K562 (cell line): ENCODE data around the gene STRADB.

ENCODE experiments used
- FOXK1 ChIP-seq: sonication (generic); formaldehyde crosslinking; IDR thresholded peaks from 2 replicates; pipeline ENCODE4 v1.8.0; 2022; ENCODE audit warnings: missing genetic modification reagents, mild to moderate bottlenecking, borderline replicate concordance
- TCF3 ChIP-seq: sonication (generic); formaldehyde crosslinking; IDR thresholded peaks from 2 replicates; pipeline ENCODE4 v1.4.0; 2020; ENCODE audit warnings: mild to moderate bottlenecking, missing genetic modification reagents
- TF ChIP-seq, protein P1 (sequence below), 3 experiments: IDR thresholded peaks in 2 of 3; conservative IDR thresholded peaks in 1 of 3; 2 replicates each; pipeline ENCODE4 v1.5.1; 2011 to 2012; ENCODE audit warnings: low read length in 3 of 3, mild to moderate bottlenecking in 3 of 3, control low read depth in 2 of 3, improper control_type of control experiment in 1 of 3, inconsistent platforms in 1 of 3, low read depth in 1 of 3, mixed read lengths in 1 of 3, moderate library complexity in 1 of 3; ENCODE audit not compliant: insufficient read depth in 2 of 3
- TF ChIP-seq, protein P2 (sequence below): fragments of 450-650 bp; conservative IDR thresholded peaks from 2 replicates; pipeline ENCODE4 v1.6.1; 2016; ENCODE audit warnings: missing genetic modification characterization, low read depth, mild to moderate bottlenecking, missing compliant biosample characterization, moderate library complexity
- TF ChIP-seq, protein P3 (sequence below): fragments of 450-650 bp; IDR thresholded peaks from 2 replicates; pipeline ENCODE4 v1.6.1; 2016; ENCODE audit warnings: low read depth
- TF ChIP-seq, protein P4 (sequence below), 2 experiments: fragments of 150-350 bp in 1 of 2; IDR thresholded peaks; 2 replicates each; pipeline ENCODE4 v1.6.1; 2012 to 2016; ENCODE audit warnings: low read depth in 2 of 2, low read length in 2 of 2, mild to moderate bottlenecking in 1 of 2, moderate library complexity in 1 of 2

DNA sequence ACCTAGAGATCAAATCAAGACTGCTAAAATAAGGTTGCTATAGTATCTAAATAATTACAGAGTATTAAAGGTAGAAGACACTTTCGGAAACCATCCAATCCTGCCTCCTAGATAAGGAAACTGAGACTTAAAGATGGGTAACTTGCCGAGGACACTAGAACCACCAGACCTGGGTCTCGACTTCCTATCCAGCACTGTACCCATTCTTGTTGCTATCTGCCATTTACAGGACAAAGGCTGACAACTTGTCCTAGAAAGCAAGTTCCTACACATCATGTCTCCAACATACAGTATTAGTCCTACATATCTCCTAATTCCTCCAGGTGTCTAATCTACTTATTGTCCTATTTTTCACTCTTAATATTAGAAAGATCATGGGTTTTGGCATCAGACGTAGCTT lies 38.0 kb upstream of the STRADB start:
- TF ChIP-seq, protein P1, sequence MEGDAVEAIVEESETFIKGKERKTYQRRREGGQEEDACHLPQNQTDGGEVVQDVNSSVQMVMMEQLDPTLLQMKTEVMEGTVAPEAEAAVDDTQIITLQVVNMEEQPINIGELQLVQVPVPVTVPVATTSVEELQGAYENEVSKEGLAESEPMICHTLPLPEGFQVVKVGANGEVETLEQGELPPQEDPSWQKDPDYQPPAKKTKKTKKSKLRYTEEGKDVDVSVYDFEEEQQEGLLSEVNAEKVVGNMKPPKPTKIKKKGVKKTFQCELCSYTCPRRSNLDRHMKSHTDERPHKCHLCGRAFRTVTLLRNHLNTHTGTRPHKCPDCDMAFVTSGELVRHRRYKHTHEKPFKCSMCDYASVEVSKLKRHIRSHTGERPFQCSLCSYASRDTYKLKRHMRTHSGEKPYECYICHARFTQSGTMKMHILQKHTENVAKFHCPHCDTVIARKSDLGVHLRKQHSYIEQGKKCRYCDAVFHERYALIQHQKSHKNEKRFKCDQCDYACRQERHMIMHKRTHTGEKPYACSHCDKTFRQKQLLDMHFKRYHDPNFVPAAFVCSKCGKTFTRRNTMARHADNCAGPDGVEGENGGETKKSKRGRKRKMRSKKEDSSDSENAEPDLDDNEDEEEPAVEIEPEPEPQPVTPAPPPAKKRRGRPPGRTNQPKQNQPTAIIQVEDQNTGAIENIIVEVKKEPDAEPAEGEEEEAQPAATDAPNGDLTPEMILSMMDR (IDR thresholded peaks at IDR 0.05 in 2 of 3, conservative IDR thresholded peaks at IDR 0.05 in 1 of 3; ENCODE audit: insufficient read depth in 2 of 3, low read depth in 1 of 3, low read length in 3 of 3), result no peak
- TF ChIP-seq, protein P2, sequence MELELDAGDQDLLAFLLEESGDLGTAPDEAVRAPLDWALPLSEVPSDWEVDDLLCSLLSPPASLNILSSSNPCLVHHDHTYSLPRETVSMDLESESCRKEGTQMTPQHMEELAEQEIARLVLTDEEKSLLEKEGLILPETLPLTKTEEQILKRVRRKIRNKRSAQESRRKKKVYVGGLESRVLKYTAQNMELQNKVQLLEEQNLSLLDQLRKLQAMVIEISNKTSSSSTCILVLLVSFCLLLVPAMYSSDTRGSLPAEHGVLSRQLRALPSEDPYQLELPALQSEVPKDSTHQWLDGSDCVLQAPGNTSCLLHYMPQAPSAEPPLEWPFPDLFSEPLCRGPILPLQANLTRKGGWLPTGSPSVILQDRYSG (tag), result no peak
- TF ChIP-seq FOXK1 (no peak), TCF3 (no peak)
- TF ChIP-seq, protein P3, sequence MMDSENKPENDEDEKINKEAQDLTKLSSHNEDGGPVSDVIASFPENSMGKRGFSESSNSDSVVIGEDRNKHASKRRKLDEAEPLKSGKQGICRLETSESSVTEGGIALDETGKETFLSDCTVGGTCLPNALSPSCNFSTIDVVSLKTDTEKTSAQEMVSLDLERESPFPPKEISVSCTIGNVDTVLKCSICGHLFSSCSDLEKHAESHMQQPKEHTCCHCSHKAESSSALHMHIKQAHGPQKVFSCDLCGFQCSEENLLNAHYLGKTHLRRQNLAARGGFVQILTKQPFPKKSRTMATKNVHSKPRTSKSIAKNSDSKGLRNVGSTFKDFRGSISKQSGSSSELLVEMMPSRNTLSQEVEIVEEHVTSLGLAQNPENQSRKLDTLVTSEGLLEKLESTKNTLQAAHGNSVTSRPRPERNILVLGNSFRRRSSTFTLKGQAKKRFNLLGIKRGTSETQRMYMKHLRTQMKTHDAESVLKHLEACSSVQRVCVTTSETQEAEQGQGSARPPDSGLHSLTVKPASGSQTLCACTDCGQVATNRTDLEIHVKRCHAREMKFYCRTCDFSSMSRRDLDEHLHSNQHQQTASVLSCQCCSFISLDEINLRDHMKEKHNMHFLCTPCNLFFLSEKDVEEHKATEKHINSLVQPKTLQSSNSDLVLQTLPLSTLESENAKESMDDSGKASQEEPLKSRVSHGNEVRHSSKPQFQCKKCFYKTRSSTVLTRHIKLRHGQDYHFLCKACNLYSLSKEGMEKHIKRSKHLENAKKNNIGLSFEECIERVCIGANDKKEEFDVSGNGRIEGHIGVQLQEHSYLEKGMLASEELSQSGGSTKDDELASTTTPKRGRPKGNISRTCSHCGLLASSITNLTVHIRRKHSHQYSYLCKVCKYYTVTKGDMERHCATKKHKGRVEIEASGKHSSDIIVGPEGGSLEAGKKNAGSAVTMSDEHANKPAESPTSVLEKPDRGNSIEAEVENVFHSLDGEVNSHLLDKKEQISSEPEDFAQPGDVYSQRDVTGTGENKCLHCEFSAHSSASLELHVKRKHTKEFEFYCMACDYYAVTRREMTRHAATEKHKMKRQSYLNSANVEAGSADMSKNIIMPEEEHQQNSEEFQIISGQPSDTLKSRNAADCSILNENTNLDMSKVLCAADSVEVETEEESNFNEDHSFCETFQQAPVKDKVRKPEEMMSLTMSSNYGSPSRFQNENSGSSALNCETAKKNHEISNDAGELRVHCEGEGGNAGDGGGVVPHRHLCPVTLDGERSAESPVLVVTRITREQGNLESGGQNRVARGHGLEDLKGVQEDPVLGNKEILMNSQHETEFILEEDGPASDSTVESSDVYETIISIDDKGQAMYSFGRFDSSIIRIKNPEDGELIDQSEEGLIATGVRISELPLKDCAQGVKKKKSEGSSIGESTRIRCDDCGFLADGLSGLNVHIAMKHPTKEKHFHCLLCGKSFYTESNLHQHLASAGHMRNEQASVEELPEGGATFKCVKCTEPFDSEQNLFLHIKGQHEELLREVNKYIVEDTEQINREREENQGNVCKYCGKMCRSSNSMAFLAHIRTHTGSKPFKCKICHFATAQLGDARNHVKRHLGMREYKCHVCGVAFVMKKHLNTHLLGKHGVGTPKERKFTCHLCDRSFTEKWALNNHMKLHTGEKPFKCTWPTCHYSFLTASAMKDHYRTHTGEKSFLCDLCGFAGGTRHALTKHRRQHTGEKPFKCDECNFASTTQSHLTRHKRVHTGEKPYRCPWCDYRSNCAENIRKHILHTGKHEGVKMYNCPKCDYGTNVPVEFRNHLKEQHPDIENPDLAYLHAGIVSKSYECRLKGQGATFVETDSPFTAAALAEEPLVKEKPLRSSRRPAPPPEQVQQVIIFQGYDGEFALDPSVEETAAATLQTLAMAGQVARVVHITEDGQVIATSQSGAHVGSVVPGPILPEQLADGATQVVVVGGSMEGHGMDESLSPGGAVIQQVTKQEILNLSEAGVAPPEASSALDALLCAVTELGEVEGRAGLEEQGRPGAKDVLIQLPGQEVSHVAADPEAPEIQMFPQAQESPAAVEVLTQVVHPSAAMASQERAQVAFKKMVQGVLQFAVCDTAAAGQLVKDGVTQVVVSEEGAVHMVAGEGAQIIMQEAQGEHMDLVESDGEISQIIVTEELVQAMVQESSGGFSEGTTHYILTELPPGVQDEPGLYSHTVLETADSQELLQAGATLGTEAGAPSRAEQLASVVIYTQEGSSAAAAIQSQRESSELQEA, result no peak
- TF ChIP-seq, protein P4, sequence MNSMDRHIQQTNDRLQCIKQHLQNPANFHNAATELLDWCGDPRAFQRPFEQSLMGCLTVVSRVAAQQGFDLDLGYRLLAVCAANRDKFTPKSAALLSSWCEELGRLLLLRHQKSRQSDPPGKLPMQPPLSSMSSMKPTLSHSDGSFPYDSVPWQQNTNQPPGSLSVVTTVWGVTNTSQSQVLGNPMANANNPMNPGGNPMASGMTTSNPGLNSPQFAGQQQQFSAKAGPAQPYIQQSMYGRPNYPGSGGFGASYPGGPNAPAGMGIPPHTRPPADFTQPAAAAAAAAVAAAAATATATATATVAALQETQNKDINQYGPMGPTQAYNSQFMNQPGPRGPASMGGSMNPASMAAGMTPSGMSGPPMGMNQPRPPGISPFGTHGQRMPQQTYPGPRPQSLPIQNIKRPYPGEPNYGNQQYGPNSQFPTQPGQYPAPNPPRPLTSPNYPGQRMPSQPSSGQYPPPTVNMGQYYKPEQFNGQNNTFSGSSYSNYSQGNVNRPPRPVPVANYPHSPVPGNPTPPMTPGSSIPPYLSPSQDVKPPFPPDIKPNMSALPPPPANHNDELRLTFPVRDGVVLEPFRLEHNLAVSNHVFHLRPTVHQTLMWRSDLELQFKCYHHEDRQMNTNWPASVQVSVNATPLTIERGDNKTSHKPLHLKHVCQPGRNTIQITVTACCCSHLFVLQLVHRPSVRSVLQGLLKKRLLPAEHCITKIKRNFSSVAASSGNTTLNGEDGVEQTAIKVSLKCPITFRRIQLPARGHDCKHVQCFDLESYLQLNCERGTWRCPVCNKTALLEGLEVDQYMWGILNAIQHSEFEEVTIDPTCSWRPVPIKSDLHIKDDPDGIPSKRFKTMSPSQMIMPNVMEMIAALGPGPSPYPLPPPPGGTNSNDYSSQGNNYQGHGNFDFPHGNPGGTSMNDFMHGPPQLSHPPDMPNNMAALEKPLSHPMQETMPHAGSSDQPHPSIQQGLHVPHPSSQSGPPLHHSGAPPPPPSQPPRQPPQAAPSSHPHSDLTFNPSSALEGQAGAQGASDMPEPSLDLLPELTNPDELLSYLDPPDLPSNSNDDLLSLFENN (IDR thresholded peaks at IDR 0.05; ENCODE audit: low read depth in 2 of 2, low read length in 2 of 2), result no peak
